Fibroblast of skin of right quadriceps (primary cell): ENCODE data around the gene NWD2.
"Not testable (repeated sequence)": the region's sequence is repeated elsewhere in the genome, so short reads cannot be mapped to it uniquely, and the experiment has no call there.

Experiments used
- DNase-seq: peaks from one replicate; pipeline ENCODE4 v3.0.0-alpha.2; 2013

Gene NWD2

DNA sequence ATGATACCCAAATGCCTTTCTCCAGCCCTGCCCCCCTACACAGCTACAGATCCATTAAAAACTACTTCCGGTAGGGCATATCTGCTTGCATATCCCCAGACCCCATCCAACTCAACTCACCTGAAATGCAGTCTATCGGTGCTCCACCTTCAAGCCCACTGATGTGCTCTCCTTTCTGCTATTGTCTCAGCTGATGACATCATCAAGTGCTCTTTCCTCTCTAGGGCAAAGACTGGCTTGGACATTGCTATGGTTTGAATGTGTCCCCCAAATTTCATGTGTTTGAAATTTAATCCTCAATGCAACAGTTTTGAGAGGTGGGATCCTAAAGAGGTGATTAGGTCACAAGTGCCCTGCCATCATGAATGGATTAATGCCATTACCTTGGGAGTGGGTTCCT is 229.3 kb downstream of the NWD2 start:
- no peak for DNase-seq

DNA sequence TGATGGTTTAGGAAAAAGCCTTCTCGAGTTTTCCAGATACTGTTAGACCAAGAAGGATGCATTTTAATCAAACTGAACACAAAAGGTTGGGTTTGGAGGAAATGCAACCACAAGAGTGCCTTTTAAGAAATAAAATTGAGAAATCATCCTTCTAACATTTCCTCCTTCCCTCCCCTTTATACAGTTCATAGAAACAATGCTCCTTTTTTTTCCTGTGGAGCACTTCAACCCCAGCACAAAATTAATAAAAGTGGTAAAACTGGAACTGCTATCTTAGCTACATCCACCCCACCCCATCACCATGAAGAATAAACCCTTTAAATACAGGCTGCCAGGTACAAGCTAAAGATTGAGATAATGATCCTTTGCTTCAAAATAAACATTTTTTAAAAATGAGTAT is 230.5 kb downstream of the NWD2 start:
- no peak for DNase-seq

DNA sequence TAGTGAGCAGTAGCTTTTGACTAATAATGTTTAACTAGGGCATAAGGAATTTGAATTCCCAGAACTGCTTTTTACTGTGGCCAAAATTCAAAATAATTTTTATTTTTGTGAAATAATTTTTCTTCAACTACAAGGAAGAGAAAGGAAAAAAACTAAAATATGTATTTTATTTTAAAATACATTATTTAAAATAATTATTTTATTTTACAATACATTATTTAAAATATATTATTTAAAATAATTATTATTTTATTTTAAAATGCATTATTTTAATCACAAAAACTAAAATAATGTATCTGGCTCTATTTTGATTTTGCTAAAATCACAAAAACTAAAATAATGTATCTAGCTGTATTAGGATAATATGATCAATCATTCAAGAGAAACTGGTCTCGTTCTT is 231.2 kb downstream of the NWD2 start:
- no peak for DNase-seq

- DNase-seq = no peak
Observed at GRCh38 chr4:37476256-37476655, 231.7 kb downstream of the NWD2 start.

DNA sequence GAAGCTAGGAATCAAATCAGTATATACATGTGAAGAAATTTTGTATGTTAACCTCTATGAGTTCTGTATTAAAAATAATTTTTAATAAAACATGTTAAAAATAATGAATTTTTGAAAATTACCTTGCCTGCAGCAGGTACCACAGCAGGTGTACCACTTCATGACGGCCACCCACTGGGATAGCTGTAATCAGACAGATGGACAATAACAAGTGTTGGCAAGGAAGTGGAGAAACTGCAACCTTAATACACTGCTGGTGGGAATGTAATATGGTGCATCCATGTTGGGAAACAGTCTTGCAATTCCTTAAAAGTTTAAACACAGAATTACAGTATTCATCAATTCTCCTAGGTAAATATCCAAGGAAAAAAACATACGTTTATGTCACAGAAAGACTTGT is 232.1 kb downstream of the NWD2 start:
- DNase-seq = no peak

DNA sequence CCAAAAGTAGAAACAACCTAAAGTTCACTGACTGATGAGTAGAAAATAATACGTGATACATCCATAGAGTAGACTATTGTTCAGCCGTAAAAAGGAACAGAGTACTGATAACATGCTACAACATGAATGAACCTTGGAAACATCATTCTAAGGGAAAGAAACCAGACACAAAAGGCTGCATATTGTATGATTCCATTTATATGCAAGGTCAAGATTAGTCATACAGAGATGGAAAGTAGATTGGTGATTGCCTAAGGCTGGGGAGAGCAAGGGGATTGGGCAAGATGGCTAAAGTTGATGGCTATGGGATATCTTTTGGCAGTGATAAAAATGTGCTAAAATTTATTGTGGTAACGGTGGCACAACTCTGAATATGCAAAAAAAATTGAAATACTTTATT is 232.6 kb downstream of the NWD2 start:
- no peak for DNase-seq

DNA sequence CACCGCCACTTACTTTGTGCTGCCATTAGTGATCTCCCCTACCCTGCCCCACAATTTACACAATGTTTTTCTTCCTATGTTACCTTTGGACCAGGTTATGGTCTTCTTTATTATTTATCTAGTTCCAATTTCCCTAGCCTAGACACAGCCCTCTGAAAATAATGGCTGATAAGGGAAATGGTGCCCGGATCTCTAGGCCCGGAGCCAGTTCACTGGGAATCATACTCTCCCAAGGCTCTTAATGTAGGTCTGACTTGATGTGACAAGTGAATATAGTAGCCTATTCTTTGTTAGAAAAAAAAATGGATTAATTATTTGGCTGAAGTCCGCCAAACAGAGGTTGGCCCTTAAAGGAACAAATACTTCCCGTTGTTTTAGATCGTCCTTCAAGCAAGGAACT is 233.6 kb downstream of the NWD2 start:
- DNase-seq = no peak

DNA sequence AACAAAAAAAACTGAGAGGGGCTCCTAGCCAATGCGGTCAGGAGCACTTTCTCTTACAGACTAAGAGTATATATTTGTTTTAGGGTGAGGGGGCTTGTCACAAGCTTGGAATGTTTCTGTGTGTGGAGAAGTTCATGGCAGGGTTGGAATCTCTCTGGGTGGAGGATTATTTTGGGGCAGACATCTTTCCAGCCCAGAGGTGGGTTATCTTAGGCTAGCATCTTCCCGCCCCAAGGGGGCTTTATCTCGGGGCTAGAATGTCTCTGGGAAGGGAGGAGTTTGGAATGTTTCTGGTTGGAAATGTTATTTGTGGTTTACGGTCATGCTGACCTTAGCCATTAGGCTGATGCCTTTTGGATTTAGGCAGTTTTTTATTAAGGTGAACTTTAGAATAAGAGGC is 236.0 kb downstream of the NWD2 start:
- DNase-seq = no peak

- DNase-seq = no peak
Observed at GRCh38 chr4:37481547-37482122, 237.1 kb downstream of the NWD2 start.

GRCh38 chr4:37482236-37482913 is 237.8 kb downstream of the NWD2 start:
- DNase-seq = no peak

GRCh38 chr4:37483610-37484009 is 239.1 kb downstream of the NWD2 start:
- DNase-seq = no peak

- no peak for DNase-seq
Observed at GRCh38 chr4:37486166-37486565, 241.6 kb downstream of the NWD2 start.

DNA sequence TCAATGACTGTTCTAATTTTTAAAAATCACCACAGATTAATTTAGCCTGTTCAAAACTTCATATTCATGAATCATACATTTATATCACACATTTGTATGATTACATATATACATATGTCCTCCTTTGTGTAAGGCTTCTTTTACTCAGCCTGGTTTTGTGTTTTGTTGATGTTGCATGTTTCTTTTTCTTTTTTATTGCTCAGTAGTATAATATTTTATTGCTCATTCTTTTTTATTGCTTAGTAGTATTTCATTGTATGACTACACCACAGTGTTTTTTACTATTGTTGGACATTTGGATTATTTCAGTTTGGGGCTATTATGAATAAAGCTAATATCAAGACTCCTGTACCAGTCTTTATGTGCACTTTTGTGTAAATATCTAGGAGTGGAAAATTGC is 243.1 kb downstream of the NWD2 start:
- DNase-seq = no peak

GRCh38 chr4:37489697-37490096 is 245.2 kb downstream of the NWD2 start:
- no peak for DNase-seq

GRCh38 chr4:37490391-37491347 is 246.1 kb downstream of the NWD2 start:
- no peak for DNase-seq

- not testable (repeated sequence) for DNase-seq
Observed at GRCh38 chr4:37495353-37495752, 250.8 kb downstream of the NWD2 start.
